Stimulated activated effector memory CD8-positive, alpha-beta T cell treated with anti-CD3 and anti-CD28 coated beads, Interleukin-12 subunit alpha, Interleukin-12 subunit beta, amount 100 ng/mL, for 72 hours (primary cell): ENCODE data around the gene CD34.
A peak's percentile ranks its signal among the peaks of the same experiment; 100 is the strongest.

Experiments
- ATAC-seq: fragments of 150-1000 bp; cut with Tn5 transposase; 2 replicates; pipeline ENCODE4 v1.10.0; 2021
- DNase-seq, 2 donors: peaks; one replicate each; pipeline ENCODE4 v3.0.0; 2021 to 2022; ENCODE audit warnings: low spot score in 2 of 2
- H3K27ac Mint-ChIP-seq: one replicate; pipeline ENCODE4 v1.8.0; 2022; ENCODE audit warnings: mild to moderate bottlenecking, mixed read lengths
- H3K36me3 Mint-ChIP-seq: one replicate; pipeline ENCODE4 v1.8.0; 2022; ENCODE audit warnings: mild to moderate bottlenecking, mixed read lengths
- H3K4me1 Mint-ChIP-seq: one replicate; pipeline ENCODE4 v1.8.0; 2022; ENCODE audit warnings: mixed read lengths
- H3K4me3 Mint-ChIP-seq: one replicate; pipeline ENCODE4 v1.8.0; 2022; ENCODE audit warnings: mild to moderate bottlenecking, mixed read lengths
- H3K9me3 Mint-ChIP-seq: one replicate; pipeline ENCODE4 v1.8.0; 2022; ENCODE audit warnings: mixed read lengths

CD34 gene

DNA sequence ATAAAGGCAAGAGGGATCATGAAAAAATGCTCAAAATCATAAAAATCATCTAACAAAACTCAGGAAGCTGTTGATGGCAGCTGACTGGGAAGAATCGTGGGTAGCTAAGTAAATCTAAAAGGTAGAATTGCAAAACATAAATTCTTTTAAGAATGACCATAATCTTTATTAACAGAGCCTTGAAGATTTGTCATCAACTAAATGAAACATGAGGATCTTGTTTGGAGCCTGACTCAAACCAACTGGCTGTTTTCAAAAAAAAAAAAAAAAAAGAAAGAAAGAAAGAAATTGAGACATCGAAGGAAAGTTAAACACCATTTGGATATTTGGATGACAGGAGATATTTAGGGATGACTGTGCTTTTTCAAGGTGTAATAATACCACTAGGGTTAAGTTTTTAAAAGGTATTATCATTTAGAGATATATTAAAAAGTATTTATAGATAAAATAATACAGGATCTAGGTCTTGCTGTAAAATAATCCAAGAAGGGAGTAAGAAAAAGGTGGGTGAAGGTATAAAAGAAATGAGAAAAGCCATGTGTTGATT lies 48.6 kb downstream of the CD34 start:
- Mint-ChIP-seq H3K27ac (peak overlapping the region; percentile 88), H3K4me1 (peaks cover 56% of the 10 kb centered on the region), H3K36me3 (peaks cover 35% of the 10 kb centered on the region), H3K4me3 (peak overlapping the region; percentile 59), H3K9me3 (no peaks in the 10 kb centered on the region)
- no peak for ATAC-seq
- no peak for DNase-seq

GRCh38 chr1:207861442-207862177 lies 49.3 kb downstream of the CD34 start:
- H3K9me3 Mint-ChIP-seq, result no peaks in the 10 kb centered on the region
- H3K4me3 Mint-ChIP-seq, result peak overlapping the region; percentile 59
- peak overlapping the region; percentile 88 for H3K27ac Mint-ChIP-seq
- ATAC-seq (peak; percentile 91), DNase-seq (no peak)
- H3K4me1 Mint-ChIP-seq, result peaks cover 55% of the 10 kb centered on the region
- peaks cover 42% of the 10 kb centered on the region for H3K36me3 Mint-ChIP-seq

DNA sequence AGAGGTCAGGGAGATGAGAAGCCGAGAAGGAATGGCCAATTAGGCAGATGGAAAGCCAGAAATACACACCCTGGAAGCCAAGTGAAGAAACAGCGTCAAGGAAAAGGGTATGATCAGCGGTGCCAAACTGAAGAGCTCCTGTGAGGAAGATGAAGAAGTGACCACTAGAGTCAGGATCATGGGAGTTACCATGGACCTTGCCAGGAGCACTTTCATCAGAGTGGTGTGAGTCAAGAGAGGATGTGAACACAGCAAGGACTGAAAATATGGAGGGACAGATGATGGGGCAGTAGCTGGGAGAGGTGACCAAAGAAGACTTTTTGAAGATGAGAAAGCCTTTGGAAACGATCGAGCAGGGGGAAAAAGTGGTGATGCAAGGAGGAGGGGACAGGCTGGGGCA lies 50.4 kb downstream of the CD34 start:
- H3K4me1 Mint-ChIP-seq, result peaks cover 56% of the 10 kb centered on the region
- no peak overlapping the region for H3K27ac Mint-ChIP-seq
- ATAC-seq (no peak), DNase-seq (no peak)
- no peak overlapping the region for H3K4me3 Mint-ChIP-seq
- no peaks in the 10 kb centered on the region for H3K9me3 Mint-ChIP-seq
- peaks cover 44% of the 10 kb centered on the region for H3K36me3 Mint-ChIP-seq

GRCh38 chr1:207858806-207859205 lies 52.1 kb downstream of the CD34 start:
- Mint-ChIP-seq H3K9me3 (no peaks in the 10 kb centered on the region), H3K4me3 (no peak overlapping the region), H3K36me3 (peaks cover 47% of the 10 kb centered on the region), H3K4me1 (peaks cover 50% of the 10 kb centered on the region), H3K27ac (no peak overlapping the region)
- no peak for ATAC-seq
- no peak for DNase-seq

DNA sequence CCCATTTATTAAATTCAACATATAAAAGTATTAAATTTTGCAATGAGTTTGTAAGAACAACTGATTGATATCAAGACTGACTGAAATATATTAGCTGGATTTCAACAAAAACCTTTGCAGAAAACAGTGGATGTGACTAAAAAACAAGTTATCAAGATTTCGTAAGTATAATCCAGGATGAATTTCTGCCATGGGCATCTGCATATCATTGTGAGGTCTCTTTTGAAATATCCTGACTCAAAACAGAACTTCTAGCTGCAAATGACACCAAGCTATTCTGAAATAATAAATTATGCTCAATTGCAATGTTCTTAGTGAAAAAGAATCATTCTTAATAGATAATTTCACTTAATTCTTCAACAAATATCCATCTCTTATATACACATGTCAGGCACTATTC lies 52.6 kb downstream of the CD34 start:
- Mint-ChIP-seq H3K36me3 (peaks cover 44% of the 10 kb centered on the region), H3K4me3 (no peak overlapping the region), H3K9me3 (no peaks in the 10 kb centered on the region), H3K4me1 (peaks cover 46% of the 10 kb centered on the region), H3K27ac (no peak overlapping the region)
- DNase-seq (no peak), ATAC-seq (no peak)

DNA sequence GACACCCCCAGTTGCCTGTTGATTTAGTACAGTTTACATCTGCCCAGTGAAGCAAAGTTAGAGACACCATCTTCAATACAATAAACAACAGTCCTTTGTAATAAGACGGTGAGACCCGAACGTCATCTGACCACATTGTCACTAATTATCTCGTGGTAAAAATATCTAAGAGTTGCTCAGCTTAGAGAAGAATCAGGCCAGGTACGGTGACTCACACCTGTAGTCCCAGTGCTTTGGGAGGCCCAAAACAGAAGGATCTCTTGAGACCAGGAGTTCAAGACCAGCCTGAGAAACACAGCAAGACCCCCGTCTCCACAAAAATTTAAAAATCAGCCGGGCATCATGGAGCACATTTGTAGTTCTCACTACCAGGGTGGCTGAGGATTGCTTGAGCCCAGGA lies 53.5 kb downstream of the CD34 start:
- Mint-ChIP-seq H3K36me3 (peaks cover 38% of the 10 kb centered on the region), H3K9me3 (no peaks in the 10 kb centered on the region), H3K4me1 (peaks cover 46% of the 10 kb centered on the region), H3K27ac (no peak overlapping the region), H3K4me3 (no peak overlapping the region)
- no peak for DNase-seq
- ATAC-seq, result no peak

DNA sequence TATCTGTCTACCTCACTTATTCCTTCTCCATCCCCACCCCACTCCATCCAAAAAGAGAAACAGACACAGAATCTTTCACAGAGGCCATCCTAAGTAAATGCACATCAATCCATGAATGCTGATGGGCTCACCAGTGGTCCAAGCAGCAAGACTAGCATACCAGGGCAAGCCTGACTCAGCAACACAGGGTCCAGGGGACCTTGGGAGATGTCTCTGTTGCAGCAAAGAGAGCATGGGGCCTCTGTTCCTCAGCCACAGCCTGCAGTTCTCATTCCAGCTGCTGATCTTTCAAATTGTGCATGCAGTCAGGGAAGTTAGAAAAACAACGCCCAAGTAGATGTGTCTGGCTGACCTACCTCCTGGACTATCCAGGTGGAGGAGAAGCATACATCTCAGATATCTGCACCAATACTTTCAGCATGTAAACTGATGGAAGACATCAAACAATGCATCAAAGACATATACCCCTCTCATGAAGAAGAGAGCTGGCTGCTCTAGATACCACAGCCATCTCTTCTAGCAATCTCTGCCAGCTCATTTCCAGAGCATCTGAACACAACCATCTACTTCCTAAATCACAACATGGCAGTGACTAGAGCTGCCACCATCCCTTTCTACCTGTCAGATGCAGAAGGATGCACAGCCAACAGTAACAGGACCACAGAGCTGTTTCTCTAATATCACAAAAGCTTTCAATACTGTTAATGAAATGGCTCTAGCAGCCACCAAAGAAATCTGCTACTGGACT lies 54.5 kb downstream of the CD34 start:
- H3K9me3 Mint-ChIP-seq, result no peaks in the 10 kb centered on the region
- ATAC-seq (peak; percentile 72), DNase-seq (no peak)
- no peak overlapping the region for H3K4me3 Mint-ChIP-seq
- H3K36me3 Mint-ChIP-seq, result peaks cover 30% of the 10 kb centered on the region
- H3K4me1 Mint-ChIP-seq, result peaks cover 46% of the 10 kb centered on the region
- H3K27ac Mint-ChIP-seq, result peak overlapping the region; percentile 67

DNA sequence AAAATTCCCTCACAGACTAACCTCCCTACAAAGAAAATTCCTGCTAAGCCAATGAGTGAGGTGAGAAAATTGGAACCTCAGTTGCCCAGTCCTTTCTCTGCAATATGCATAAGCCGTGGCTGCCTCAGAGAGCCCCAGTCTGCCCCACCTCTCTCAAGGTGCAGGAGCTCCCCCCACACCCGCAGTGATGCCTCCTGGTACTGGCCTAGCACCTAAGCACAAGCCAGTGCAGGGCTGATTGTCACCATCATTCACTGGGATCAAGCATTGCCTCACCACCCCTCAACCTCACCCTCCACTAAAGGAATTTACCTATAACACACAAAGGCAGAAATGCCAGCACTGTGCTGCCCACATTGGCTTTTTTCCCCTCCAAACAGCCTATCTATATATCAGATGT lies 56.9 kb downstream of the CD34 start:
- H3K27ac Mint-ChIP-seq, result no peak overlapping the region
- H3K9me3 Mint-ChIP-seq, result no peaks in the 10 kb centered on the region
- H3K4me3 Mint-ChIP-seq, result no peak overlapping the region
- DNase-seq (no peak), ATAC-seq (no peak)
- H3K4me1 Mint-ChIP-seq, result peaks cover 67% of the 10 kb centered on the region
- H3K36me3 Mint-ChIP-seq, result peaks cover 37% of the 10 kb centered on the region

- Mint-ChIP-seq H3K36me3 (peaks cover 40% of the 10 kb centered on the region), H3K9me3 (no peaks in the 10 kb centered on the region), H3K4me3 (no peak overlapping the region), H3K27ac (peak overlapping the region; percentile 86), H3K4me1 (peaks cover 73% of the 10 kb centered on the region)
- DNase-seq, result no peak
- ATAC-seq, result no peak
Observed at GRCh38 chr1:207853372-207853757, 57.6 kb downstream of the CD34 start.

GRCh38 chr1:207852576-207853371 lies 58.2 kb downstream of the CD34 start:
- ATAC-seq, result no peak
- Mint-ChIP-seq H3K36me3 (peaks cover 46% of the 10 kb centered on the region), H3K9me3 (no peaks in the 10 kb centered on the region), H3K4me3 (no peak overlapping the region), H3K4me1 (peaks cover 79% of the 10 kb centered on the region), H3K27ac (peak overlapping the region; percentile 86)
- DNase-seq, result no peak

DNA sequence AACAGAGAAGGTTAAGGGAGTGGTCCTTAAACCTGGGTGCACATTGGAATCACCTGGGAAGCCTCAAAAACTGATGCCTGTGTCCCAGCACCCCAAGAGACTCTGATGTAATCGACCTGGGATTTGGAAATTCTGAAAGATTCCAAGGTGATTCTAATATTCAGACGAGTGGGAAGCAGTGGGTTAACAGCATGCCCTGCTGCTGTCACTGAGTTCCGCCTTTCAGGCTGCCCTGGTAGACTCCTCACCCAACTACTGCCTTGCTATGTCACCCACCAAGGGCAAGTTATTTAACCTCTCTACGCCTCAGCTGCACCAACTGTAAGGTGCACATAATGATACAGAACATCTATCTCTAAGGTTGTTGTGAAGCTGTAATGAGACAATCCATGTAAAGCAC lies 59.2 kb downstream of the CD34 start:
- ATAC-seq (no peak), DNase-seq (no peak)
- peak overlapping the region; percentile 86 for H3K27ac Mint-ChIP-seq
- H3K4me3 Mint-ChIP-seq, result no peak overlapping the region
- H3K4me1 Mint-ChIP-seq, result peaks cover 76% of the 10 kb centered on the region
- no peaks in the 10 kb centered on the region for H3K9me3 Mint-ChIP-seq
- peaks cover 44% of the 10 kb centered on the region for H3K36me3 Mint-ChIP-seq

DNA sequence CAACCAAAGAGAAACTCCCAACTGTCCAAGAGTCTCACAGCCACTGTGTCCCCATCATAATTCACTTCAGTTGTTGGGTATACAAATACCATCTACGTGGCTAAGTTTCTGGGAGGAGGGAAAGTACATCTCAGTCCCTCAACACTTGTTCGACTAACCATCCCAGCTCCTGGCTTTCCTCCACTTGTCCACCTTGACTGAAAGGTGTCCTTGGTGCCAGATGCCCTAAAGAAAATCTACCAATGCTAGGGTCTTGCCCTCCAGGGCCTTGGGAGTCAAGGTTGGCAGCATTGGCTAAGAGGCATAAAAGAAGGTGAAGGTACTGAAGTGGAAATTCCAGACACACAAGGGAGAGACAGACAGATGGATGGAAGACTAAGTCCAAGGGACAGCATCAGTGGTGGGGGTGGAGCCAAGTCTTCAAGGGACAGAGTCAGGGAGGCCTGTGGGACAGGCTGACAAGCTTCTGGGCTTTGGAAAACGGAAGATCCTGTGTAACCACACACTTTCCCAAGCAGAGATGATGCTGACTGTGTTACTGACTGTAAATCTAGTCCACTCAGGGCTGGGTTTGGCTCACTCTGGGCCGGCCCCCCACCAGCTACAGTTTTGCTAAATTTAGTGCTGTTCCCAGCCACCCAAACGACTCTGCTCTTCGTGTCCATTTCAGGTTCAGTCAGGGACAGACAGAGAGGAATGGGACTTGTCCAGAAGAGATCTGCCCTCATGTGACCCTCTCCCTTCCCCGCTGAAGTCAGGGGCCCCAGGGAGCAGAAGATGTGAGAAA lies 60.1 kb downstream of the CD34 start:
- peak overlapping the region; percentile 86 for H3K27ac Mint-ChIP-seq
- ATAC-seq (no peak), DNase-seq (no peak)
- H3K9me3 Mint-ChIP-seq, result no peaks in the 10 kb centered on the region
- peaks cover 39% of the 10 kb centered on the region for H3K36me3 Mint-ChIP-seq
- peaks cover 73% of the 10 kb centered on the region for H3K4me1 Mint-ChIP-seq
- no peak overlapping the region for H3K4me3 Mint-ChIP-seq

- peaks cover 75% of the 10 kb centered on the region for H3K4me1 Mint-ChIP-seq
- H3K36me3 Mint-ChIP-seq, result peaks cover 27% of the 10 kb centered on the region
Observed at GRCh38 chr1:207849646-207850045, 61.3 kb downstream of the CD34 start.

DNA sequence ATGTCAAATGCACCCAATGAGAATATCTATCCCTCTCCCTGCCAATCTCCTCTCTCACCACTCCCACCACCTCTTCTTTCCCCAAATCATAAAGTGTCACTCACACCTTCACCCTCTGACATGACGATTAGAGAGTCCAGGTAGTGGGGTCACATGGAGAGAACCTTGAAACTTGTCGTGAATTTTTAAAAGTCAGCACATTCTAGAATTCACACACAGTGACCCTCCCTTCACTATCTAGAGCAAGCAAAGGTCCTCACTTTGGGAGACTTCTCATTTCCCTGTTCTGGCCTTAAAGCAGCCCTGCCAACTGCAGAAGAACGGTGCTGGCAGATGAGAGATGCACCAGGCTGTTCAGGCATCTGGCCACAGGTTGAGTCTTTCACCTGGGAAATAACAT lies 61.9 kb downstream of the CD34 start:
- Mint-ChIP-seq H3K4me1 (peaks cover 81% of the 10 kb centered on the region), H3K4me3 (no peak overlapping the region), H3K9me3 (no peaks in the 10 kb centered on the region), H3K27ac (peak overlapping the region; percentile 71), H3K36me3 (peaks cover 25% of the 10 kb centered on the region)
- no peak for ATAC-seq
- DNase-seq, result no peak

More at GRCh38 chr1:207849646-207850045, 61.3 kb downstream of the CD34 start:
- no peak for ATAC-seq
- peak overlapping the region; percentile 71 for H3K27ac Mint-ChIP-seq
- no peaks in the 10 kb centered on the region for H3K9me3 Mint-ChIP-seq
- no peak overlapping the region for H3K4me3 Mint-ChIP-seq
- DNase-seq, result no peak
